A673 (cell line): ENCODE measurements around the gene TESK2. TPM values are rescaled to one million over a fixed set of nuclear protein-coding genes. Genes with fewer than 3 reads are reported as not detected.

Experiments used
- BruUV-seq: library from RNA; stranded (reverse); fragments of 400-500 nt; replicated peaks from 2 replicates; lab custom pipeline; 2021; lab: Mats Ljungman, UMichigan
- CTCF ChIA-PET: fragments of 300-600 bp; sonication (Branson Sonifier 250); formaldehyde crosslinking; loops from one replicate; lab custom pipeline; 2022; ENCODE audit warnings: antibody characterized with exemption; lab: Charles Lee
- POLR2A ChIA-PET: fragments of 300-600 bp; sonication (Branson Sonifier 250); formaldehyde crosslinking; loops from one replicate; lab custom pipeline; 2022; ENCODE audit warnings: antibody characterized with exemption; ENCODE audit not compliant: low non-redundant PET; lab: Charles Lee
- DNase-seq: peaks from one replicate; pipeline ENCODE4 v3.0.0-alpha.2; 2015; ENCODE audit warnings: low spot score
- H3K27ac ChIP-seq: fragments of 200-600 bp; sonication (generic); 2 replicates; pipeline ENCODE4 v1.5.1; 2016; ENCODE audit warnings: mixed run types, low read depth, mild to moderate bottlenecking, mixed read lengths, antibody characterized with exemption, low read length; ENCODE audit not compliant: poor library complexity, severe bottlenecking
- H3K27me3 ChIP-seq: fragments of 200-600 bp; sonication (generic); replicated peaks from 2 replicates; pipeline ENCODE4 v1.6.1; 2017; ENCODE audit warnings: mixed run types, low read depth, mild to moderate bottlenecking, mixed read lengths, antibody characterized with exemption, low read length; ENCODE audit not compliant: insufficient read depth, poor library complexity
- H3K36me3 ChIP-seq: fragments of 200-600 bp; sonication (generic); 2 replicates; pipeline ENCODE4 v1.6.1; 2016; ENCODE audit warnings: mixed run types, mild to moderate bottlenecking, mixed read lengths, antibody characterized with exemption, low read length; ENCODE audit not compliant: insufficient read depth, poor library complexity, severe bottlenecking
- H3K4me1 ChIP-seq: fragments of 200-600 bp; sonication (generic); 2 replicates; pipeline ENCODE4 v1.6.1; 2017; ENCODE audit warnings: mixed run types, mild to moderate bottlenecking, mixed read lengths, antibody characterized with exemption, low read length; ENCODE audit not compliant: insufficient read depth, poor library complexity, severe bottlenecking
- H3K4me3 ChIP-seq: fragments of 200-600 bp; sonication (generic); 2 replicates; pipeline ENCODE4 v1.5.1; 2016; ENCODE audit warnings: low read depth, mixed run types, mild to moderate bottlenecking, mixed read lengths, low read length; ENCODE audit not compliant: poor library complexity, severe bottlenecking
- H3K9me3 ChIP-seq: fragments of 200-600 bp; sonication (generic); 2 replicates; pipeline ENCODE4 v1.6.1; 2016; ENCODE audit warnings: mixed run types, low read depth, mild to moderate bottlenecking, mixed read lengths, antibody characterized with exemption, low read length; ENCODE audit not compliant: poor library complexity, severe bottlenecking
- CTCF ChIP-seq: fragments of 300-800, 200-600 bp; sonication (generic); conservative IDR thresholded peaks from 2 replicates; pipeline ENCODE4 v1.5.1; 2017; ENCODE audit warnings: low read depth, mild to moderate bottlenecking, antibody characterized with exemption, low read length, moderate library complexity, mixed read lengths
- EZH2 ChIP-seq: fragments of 200-600 bp; sonication (generic); IDR thresholded peaks from 2 replicates; pipeline ENCODE4 v1.6.1; 2017; ENCODE audit warnings: borderline replicate concordance, low read depth, mild to moderate bottlenecking, mixed read lengths, antibody characterized with exemption, low read length; ENCODE audit not compliant: poor library complexity, severe bottlenecking
- intact Hi-C: fragments of 100-400 bp; cut with micrococcal nuclease; formaldehyde crosslinking; loops from one replicate; pipeline ENCODE4 v1.10.0; 2022; ENCODE audit not compliant: unreplicated experiment
- total RNA-seq: library from RNA; stranded (reverse); gene quantifications from 2 replicates; pipeline ENCODE4 v1.2.3, GENCODE V29; 2021

TESK2 gene
- total RNA-seq, 1 experiment from 2014 or later: 0.75 TPM

- Histone ChIP-seq H3K27ac (no peak overlapping the region), H3K9me3 (no peaks in the 10 kb centered on the region), H3K4me1 (no peaks in the 10 kb centered on the region), H3K4me3 (no peak overlapping the region), H3K36me3 (no peaks in the 10 kb centered on the region), H3K27me3 (no peaks in the 10 kb centered on the region)
- CTCF ChIA-PET: no interaction called here
- TF ChIP-seq EZH2 (no peak), CTCF (no peak)
- POLR2A ChIA-PET: no interaction called here
- BruUV-seq: no TSS peak
- intact Hi-C loops: no loop called here
- no peak for DNase-seq
Observed at GRCh38 chr1:45452503-45452902, 38.5 kb downstream of the TESK2 start.

GRCh38 chr1:45448357-45448756, 42.6 kb downstream of the TESK2 start:
- POLR2A ChIA-PET: no interaction called here
- no TSS peak for BruUV-seq
- Histone ChIP-seq H3K4me1 (no peaks in the 10 kb centered on the region), H3K27ac (no peak overlapping the region), H3K9me3 (no peaks in the 10 kb centered on the region), H3K4me3 (no peak overlapping the region), H3K36me3 (no peaks in the 10 kb centered on the region), H3K27me3 (no peaks in the 10 kb centered on the region)
- intact Hi-C loops: no loop called here
- no peak for DNase-seq
- CTCF ChIA-PET: no interaction called here
- TF ChIP-seq EZH2 (no peak), CTCF (no peak)

- TF ChIP-seq EZH2: no peak
- no peak for TF ChIP-seq CTCF
- Histone ChIP-seq H3K27me3 (no peaks in the 10 kb centered on the region), H3K27ac (no peak overlapping the region), H3K4me1 (no peaks in the 10 kb centered on the region), H3K9me3 (no peaks in the 10 kb centered on the region), H3K4me3 (no peak overlapping the region), H3K36me3 (no peaks in the 10 kb centered on the region)
- DNase-seq: no peak
- CTCF ChIA-PET: interaction anchor here (0.5 kb wide), 1 partner anchor 123 kb away, joined by 3 read pairs; no protein-coding TSS in a partner anchor
- no TSS peak for BruUV-seq
- POLR2A ChIA-PET: interaction anchor here (0.6 kb wide), 1 partner anchor 450 kb away, joined by 4 read pairs; no protein-coding TSS in a partner anchor
- intact Hi-C loops: no loop called here
Observed at GRCh38 chr1:45446950-45447672, 43.9 kb downstream of the TESK2 start.
